ENCODE measurements around the gene USF1. TPM values are rescaled to one million over a fixed set of nuclear protein-coding genes. Genes with fewer than 3 reads are reported as not detected.

Gene USF1
- total and polyA plus RNA-seq, 8 donors: 15.8 to 118 (median 25.2) TPM

DNA sequence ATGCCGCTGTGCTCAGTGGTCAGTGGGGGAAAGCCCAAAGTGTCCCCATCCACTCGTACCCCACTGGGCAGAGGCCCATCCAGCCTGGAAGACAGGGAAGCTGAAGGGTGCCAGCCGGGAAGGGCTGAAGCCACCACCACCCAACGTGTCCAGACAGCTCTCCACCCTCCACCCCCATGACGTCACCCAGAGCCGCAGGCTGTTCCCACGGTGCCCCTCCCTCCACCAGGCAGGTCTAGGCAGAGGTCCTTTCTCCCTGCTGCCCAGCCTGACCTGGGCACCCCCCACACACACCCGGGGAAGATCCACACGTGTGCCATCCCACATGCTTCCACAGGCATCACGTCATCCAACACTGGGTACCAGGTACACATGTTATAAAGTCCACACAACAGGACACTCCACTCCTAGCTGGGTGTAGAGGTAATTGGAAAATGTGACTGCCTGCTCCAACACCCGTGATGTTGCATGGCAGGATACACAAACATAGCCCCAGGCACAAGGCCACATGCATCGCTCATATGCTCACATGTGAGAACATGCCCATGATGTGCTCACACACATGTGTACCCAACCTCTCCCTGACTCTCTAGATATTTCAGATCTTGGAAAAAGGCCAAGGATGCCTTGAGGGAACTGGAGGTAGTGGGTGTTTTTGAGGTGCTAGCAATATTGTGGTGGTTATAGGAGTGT, 29.0 kb upstream of the USF1 start:
- no peak overlapping the region for H3K27ac ChIP-seq
- ATAC-seq (peak in 1 of 4 donors; percentile 13), FAIRE-seq (no peak), DNase-seq (no peak)
- 75 to 85% methylated on average over 12 of the region's 12 CpGs for WGBS, 2 donors
- intact Hi-C loops (cut with DNase I): no loop called here
- no peaks in the 10 kb centered on the region for H3K36me3 ChIP-seq
- H3K9me3 ChIP-seq: no peaks in the 10 kb centered on the region
- no peaks in the 10 kb centered on the region for H3K27me3 ChIP-seq
- TF ChIP-seq, protein P1, sequence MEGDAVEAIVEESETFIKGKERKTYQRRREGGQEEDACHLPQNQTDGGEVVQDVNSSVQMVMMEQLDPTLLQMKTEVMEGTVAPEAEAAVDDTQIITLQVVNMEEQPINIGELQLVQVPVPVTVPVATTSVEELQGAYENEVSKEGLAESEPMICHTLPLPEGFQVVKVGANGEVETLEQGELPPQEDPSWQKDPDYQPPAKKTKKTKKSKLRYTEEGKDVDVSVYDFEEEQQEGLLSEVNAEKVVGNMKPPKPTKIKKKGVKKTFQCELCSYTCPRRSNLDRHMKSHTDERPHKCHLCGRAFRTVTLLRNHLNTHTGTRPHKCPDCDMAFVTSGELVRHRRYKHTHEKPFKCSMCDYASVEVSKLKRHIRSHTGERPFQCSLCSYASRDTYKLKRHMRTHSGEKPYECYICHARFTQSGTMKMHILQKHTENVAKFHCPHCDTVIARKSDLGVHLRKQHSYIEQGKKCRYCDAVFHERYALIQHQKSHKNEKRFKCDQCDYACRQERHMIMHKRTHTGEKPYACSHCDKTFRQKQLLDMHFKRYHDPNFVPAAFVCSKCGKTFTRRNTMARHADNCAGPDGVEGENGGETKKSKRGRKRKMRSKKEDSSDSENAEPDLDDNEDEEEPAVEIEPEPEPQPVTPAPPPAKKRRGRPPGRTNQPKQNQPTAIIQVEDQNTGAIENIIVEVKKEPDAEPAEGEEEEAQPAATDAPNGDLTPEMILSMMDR (IDR thresholded peaks at IDR 0.05): no peak
- no peaks in the 10 kb centered on the region for H3K4me1 ChIP-seq
- H3K4me3 ChIP-seq: no peak overlapping the region

DNA sequence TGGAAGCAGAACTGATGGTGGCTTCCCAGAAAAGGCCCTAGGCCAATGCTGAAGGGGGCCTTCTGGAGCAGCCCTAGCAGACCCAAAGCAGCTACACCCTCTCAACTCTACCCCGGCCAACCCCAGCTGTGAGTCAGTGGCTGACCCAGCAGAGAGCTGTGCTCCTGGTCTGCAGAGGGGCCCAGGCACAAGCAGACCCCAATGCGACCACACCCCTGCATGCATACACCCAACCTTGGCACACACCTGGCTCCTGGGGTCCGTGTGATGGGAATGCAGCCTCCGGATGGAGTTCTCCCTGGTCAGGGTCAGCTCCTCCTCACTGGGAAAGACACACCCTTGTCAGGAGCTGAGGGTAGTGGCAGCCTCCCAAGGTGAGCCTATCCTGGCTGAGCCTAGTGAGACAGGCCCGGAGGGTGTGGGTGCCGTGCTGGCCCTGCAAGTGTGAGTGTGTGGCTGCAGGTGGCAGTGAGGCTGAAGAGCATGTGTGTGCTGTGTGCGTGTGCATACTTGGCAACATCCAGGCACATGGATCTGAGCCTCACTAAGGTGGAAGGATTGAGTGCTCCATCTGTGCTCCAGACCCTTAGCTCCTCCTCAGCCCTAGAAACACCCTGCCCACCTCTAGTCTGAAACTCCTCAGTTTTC, 27.8 kb upstream of the USF1 start:
- intact Hi-C loops (cut with DNase I): no loop called here
- Histone ChIP-seq H3K36me3 (no peaks in the 10 kb centered on the region), H3K27me3 (no peaks in the 10 kb centered on the region), H3K27ac (no peak overlapping the region), H3K4me3 (no peak overlapping the region), H3K9me3 (no peaks in the 10 kb centered on the region), H3K4me1 (no peaks in the 10 kb centered on the region)
- ATAC-seq (peak in 2 of 4 donors; percentile 11 to 23), DNase-seq (no peak), FAIRE-seq (no peak)
- 65 to 70% methylated on average over 7 of the region's 7 CpGs for WGBS, 2 donors
- TF ChIP-seq, protein P1 (IDR thresholded peaks at IDR 0.05): no peak

- Histone ChIP-seq H3K36me3 (no peaks in the 10 kb centered on the region), H3K9me3 (no peaks in the 10 kb centered on the region), H3K27ac (no peak overlapping the region), H3K4me3 (no peak overlapping the region), H3K4me1 (no peaks in the 10 kb centered on the region), H3K27me3 (no peaks in the 10 kb centered on the region)
- TF ChIP-seq, protein P1 (IDR thresholded peaks at IDR 0.05): no peak
- no peak for DNase-seq
- 88% methylated on average over 19 of the region's 19 CpGs for WGBS, 2 donors
- no peak for ATAC-seq
- no peak for FAIRE-seq
- intact Hi-C loops (cut with DNase I): no loop called here
Observed at GRCh38 chr1:161072751-161073449, 27.1 kb upstream of the USF1 start.

DNA sequence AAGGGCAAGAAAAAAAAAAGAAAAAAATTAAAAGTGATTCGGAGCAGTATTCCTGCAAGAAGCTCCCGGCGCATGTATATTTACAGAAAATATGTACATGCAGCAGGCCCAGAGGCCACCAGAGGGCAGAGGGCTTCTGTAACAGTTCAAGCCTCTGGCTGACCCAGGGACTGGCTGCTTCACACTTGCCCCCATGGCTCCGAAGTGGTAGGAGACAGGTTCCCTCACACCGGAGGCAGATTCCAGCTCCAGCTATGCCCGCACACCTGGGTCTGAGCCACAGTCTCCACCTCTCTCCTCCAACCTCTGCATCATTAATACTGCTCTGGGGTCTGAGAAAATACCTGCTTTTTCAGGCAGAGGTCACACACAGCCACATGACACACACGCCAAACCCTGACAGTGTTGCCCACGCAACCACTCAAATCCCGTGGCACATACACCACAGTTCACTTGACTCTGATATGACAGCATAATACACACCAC, 26.2 kb upstream of the USF1 start:
- no peak for FAIRE-seq
- WGBS, 2 donors: 37 to 41% methylated on average over 9 of the region's 9 CpGs
- DNase-seq: peak; percentile 50 to 80 (median 72)
- Histone ChIP-seq H3K9me3 (no peaks in the 10 kb centered on the region), H3K27me3 (no peaks in the 10 kb centered on the region), H3K4me1 (no peaks in the 10 kb centered on the region), H3K4me3 (no peak overlapping the region), H3K27ac (no peak overlapping the region), H3K36me3 (no peaks in the 10 kb centered on the region)
- ATAC-seq: peak; percentile 72 to 89 (median 78)
- intact Hi-C loops (cut with DNase I): no loop called here
- TF ChIP-seq, protein P1 (IDR thresholded peaks at IDR 0.05): peak; percentile 44 to 59 (median 52)
